HL-60 (cell line): ENCODE results near the gene MACROD1.

Experiments
- DNase-seq, 2 experiments: peaks; one replicate each; pipeline ENCODE4 v3.0.0-alpha.2; 2010 to 2020; ENCODE audit warnings: low read depth in 1 of 2, low spot score in 1 of 2
- H3K27ac ChIP-seq: fragments of 250-450 bp; sonication (Bioruptor Pico); replicated peaks from 2 replicates; pipeline ENCODE4 v1.5.1; 2020; ENCODE audit warnings: mild to moderate bottlenecking, moderate library complexity
- H3K27me3 ChIP-seq: fragments of 250-450 bp; sonication (Bioruptor Pico); 2 replicates; pipeline ENCODE4 v1.5.1; 2021; ENCODE audit warnings: mild to moderate bottlenecking, moderate library complexity; ENCODE audit not compliant: insufficient read depth, poor library complexity, severe bottlenecking
- H3K4me3 ChIP-seq: replicated peaks from 2 replicates; pipeline ENCODE4 v1.5.1; 2011; ENCODE audit warnings: mild to moderate bottlenecking, control low read depth, low read length; ENCODE audit not compliant: insufficient read depth
- CTCF ChIP-seq: IDR thresholded peaks from one replicate; pipeline ENCODE4 v1.5.1; 2011; ENCODE audit warnings: low read length, control low read depth, inconsistent platforms; ENCODE audit not compliant: insufficient read depth
- GABPA ChIP-seq: IDR thresholded peaks from 2 replicates; pipeline ENCODE4 v1.6.1; 2012; ENCODE audit warnings: low read depth
- POLR2AphosphoS5 ChIP-seq: IDR thresholded peaks from 2 replicates; pipeline ENCODE4 v1.6.1; 2012; ENCODE audit warnings: low read depth
- REST ChIP-seq: IDR thresholded peaks from 2 replicates; pipeline ENCODE4 v1.6.1; 2012; ENCODE audit warnings: low read depth; ENCODE audit not compliant: insufficient replicate concordance
- SPI1 ChIP-seq: IDR thresholded peaks from 2 replicates; pipeline ENCODE4 v1.6.1; 2012; ENCODE audit warnings: low read depth, mild to moderate bottlenecking, borderline replicate concordance
- long read RNA-seq: library from polyadenylated mRNA; unstranded; transcript quantifications from one replicate; pipeline ENCODE4 v2.0.0, GENCODE V29; 2020

MACROD1 gene, protein sequence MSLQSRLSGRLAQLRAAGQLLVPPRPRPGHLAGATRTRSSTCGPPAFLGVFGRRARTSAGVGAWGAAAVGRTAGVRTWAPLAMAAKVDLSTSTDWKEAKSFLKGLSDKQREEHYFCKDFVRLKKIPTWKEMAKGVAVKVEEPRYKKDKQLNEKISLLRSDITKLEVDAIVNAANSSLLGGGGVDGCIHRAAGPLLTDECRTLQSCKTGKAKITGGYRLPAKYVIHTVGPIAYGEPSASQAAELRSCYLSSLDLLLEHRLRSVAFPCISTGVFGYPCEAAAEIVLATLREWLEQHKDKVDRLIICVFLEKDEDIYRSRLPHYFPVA
- long read RNA-seq, transcript MACROD1-201 (11 exons, 1,205 nt): major isoform, 13 of 20 reads
- long read RNA-seq, partial matches to known transcripts: 1 of 20 reads
- long read RNA-seq, other reads (novel, unspliced or antisense): 6 of 20 reads

GRCh38 chr11:64165842-64166635, at the start of gene MACROD1:
Gene MACROD1 (minus strand): TSS chr11:64166113. CDS start chr11:64165994, 119 bp downstream.
- peak within 1 kb of the TSS; percentile 62 for H3K4me3 ChIP-seq
- TF ChIP-seq REST (peak; percentile 9), GABPA (0 out of 2 replicates have a peak, but pooled peaks have one; percentile 37), SPI1 (no peak), CTCF (no peak), POLR2AphosphoS5 (peak; percentile 54; the same call in 1 of the 2 replicates)
- DNase-seq: peak; percentile 89 to 90
- peak within 1 kb of the TSS; percentile 79 for H3K27ac ChIP-seq
- H3K27me3 ChIP-seq: no peaks in the 10 kb centered on the region

DNA sequence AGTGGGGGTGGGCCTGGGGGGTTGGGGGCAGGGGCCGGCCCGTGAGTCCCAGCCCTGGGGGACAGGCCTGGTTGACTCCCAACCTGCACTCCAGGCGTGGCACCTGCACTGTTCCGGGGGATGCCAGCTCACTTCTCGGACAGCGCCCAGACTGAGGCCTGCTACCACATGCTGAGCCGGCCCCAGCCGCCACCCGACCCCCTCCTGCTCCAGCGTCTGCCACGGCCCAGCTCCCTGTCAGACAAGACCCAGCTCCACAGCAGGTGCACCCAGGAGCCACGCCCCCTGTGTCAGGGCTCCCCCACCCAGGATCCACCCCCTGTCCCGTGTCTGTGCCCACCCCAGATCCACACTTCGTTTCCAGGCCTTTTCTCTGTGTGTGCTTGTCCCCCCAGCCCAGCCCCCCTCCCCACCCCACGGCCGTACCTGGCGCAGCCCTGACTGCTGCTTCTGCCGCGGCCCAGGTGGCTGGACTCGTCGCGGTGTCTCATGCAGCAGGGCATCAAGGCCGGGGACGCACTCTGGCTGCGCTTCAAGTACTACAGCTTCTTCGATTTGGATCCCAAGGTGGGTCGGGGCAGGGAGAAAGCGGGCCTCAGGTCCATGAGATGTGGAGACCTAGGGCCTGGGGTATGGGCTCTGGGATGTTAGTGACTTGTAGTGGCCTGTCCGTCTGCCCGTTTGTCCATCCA, 45.4 kb upstream of the MACROD1 start:
- Histone ChIP-seq H3K4me3 (no peak overlapping the region), H3K27me3 (no peaks in the 10 kb centered on the region), H3K27ac (no peak overlapping the region)
- DNase-seq: no peak
- TF ChIP-seq REST (no peak), POLR2AphosphoS5 (no peak), CTCF (no peak), GABPA (no peak), SPI1 (no peak)

GRCh38 chr11:64210301-64211020, 44.5 kb upstream of the MACROD1 start:
- Histone ChIP-seq H3K4me3 (no peak overlapping the region), H3K27ac (no peak overlapping the region), H3K27me3 (no peaks in the 10 kb centered on the region)
- TF ChIP-seq POLR2AphosphoS5: no peak
- TF ChIP-seq GABPA: no peak
- TF ChIP-seq CTCF: no peak
- TF ChIP-seq SPI1: no peak
- no peak for TF ChIP-seq REST
- no peak for DNase-seq
